NB4 (cell line): ENCODE results near the gene CIB2.

ENCODE experiments used
- DNase-seq: peaks from one replicate; pipeline ENCODE4 v3.0.0; 2010; ENCODE audit warnings: low read depth
- H3K4me3 ChIP-seq: one replicate; pipeline ENCODE4 v1.5.1; 2011; ENCODE audit warnings: mild to moderate bottlenecking, low read depth, low read length, moderate library complexity
- CTCF ChIP-seq: IDR thresholded peaks from one replicate; pipeline ENCODE4 v1.5.1; 2012; ENCODE audit warnings: low read depth, low read length
- MAX ChIP-seq: IDR thresholded peaks from 2 replicates; pipeline ENCODE4 v1.6.1; 2011; ENCODE audit warnings: low read depth, low read length
- MYC ChIP-seq: IDR thresholded peaks from 2 replicates; pipeline ENCODE4 v1.6.1; 2011; ENCODE audit warnings: low read depth, low read length
- POLR2A ChIP-seq: IDR thresholded peaks from 2 replicates; pipeline ENCODE4 v1.6.1; 2011; ENCODE audit warnings: mild to moderate bottlenecking; ENCODE audit not compliant: insufficient read length; ENCODE audit errors: extremely low read depth

Gene CIB2

GRCh38 chr15:78065284-78065872, 65.9 kb downstream of the CIB2 start:
- DNase-seq, result peak; percentile 95
- TF ChIP-seq CTCF, result no peak
- peak; percentile 22 for TF ChIP-seq POLR2A
- TF ChIP-seq MAX, result peak; percentile 90
- peak; percentile 90 for TF ChIP-seq MYC
- peak overlapping the region; percentile 14 for H3K4me3 ChIP-seq

- TF ChIP-seq POLR2A (no peak), MYC (no peak), MAX (no peak), CTCF (no peak)
- no peak for DNase-seq
- H3K4me3 ChIP-seq, result peak overlapping the region; percentile 14
These were observed 66.7 kb downstream of the CIB2 start for GRCh38 chr15:78064544-78064943.

- no peak for DNase-seq
- H3K4me3 ChIP-seq, result no peak overlapping the region
- TF ChIP-seq MYC (no peak), POLR2A (no peak), CTCF (no peak), MAX (no peak)
These were observed 67.3 kb downstream of the CIB2 start for GRCh38 chr15:78063970-78064385.

- DNase-seq, result no peak
- TF ChIP-seq CTCF, result no peak
- no peak for TF ChIP-seq MYC
- TF ChIP-seq MAX, result no peak
- no peak for TF ChIP-seq POLR2A
- no peak overlapping the region for H3K4me3 ChIP-seq
These were observed 68.0 kb downstream of the CIB2 start for GRCh38 chr15:78063217-78063616.

- peak; percentile 80 for DNase-seq
- TF ChIP-seq MYC (peak; percentile 69), MAX (peak; percentile 58), CTCF (no peak), POLR2A (no peak)
- H3K4me3 ChIP-seq, result peak overlapping the region; percentile 61
These were observed 69.2 kb downstream of the CIB2 start for GRCh38 chr15:78061963-78062427.
